Cardiac fibroblast (primary cell): ENCODE measurements around the gene RABEPK.
A peak's percentile ranks its signal among the peaks of the same experiment; 100 is the strongest.
"Not testable (repeated sequence)": the region's sequence is repeated elsewhere in the genome, so short reads cannot be mapped to it uniquely, and the experiment has no call there.

Experiments used
- DNase-seq, 2 donors: peaks; one replicate each; pipeline versions ENCODE4 v3.0.0 to v3.0.0-alpha.2; 2010; ENCODE audit warnings: low read depth in 2 of 2
- H3K4me3 ChIP-seq, 2 donors: replicated peaks in 1 of 2; 1 replicate in 1 of 2; 2 replicates in 1 of 2; pipeline ENCODE4 v1.5.1; 2011; ENCODE audit warnings: low read depth in 2 of 2, low read length in 2 of 2, mild to moderate bottlenecking in 2 of 2, moderate library complexity in 1 of 2
- CTCF ChIP-seq: IDR thresholded peaks from one replicate; pipeline ENCODE4 v1.5.1; 2011; ENCODE audit warnings: low read depth, mild to moderate bottlenecking, low read length, inconsistent platforms

RABEPK gene

DNA sequence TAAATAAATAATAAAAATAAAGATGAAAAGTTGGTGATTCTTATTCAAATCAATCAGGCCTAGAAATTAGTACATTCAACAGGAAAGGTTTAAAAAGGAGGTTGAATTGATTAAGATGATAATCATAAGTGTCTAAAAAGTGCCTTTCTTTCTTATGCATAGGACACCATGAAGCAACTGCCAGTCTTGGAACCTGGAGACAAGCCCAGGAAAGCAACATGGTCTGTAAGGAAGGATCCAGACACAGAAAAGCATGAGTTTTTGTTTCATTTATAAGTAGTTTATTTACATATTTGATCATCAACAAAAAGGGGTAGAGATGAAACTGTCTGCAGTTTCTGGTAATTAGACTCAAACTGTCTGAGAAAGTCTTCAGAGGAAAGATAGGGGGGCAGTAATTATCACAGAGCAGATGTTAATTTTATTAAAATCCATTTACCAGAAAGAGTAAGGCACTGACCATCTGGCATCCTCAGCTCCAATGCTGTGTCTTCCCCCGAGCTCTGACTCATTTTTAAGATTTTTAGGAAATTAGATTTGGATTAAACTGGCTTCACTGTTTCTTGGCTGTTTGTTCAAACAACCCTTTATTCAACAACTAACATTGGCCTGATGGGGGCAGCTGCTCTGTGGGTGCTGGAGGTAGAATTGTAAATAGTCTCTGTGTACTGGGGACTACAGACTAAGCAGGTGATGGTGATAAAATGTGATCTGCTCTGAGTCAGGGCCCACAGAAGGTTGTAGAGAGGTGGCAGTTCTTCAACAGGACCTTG lies 2.7 kb downstream of the RABEPK start:
- TF ChIP-seq CTCF, result no peak
- DNase-seq, result no peak
- no peak overlapping the region for H3K4me3 ChIP-seq

DNA sequence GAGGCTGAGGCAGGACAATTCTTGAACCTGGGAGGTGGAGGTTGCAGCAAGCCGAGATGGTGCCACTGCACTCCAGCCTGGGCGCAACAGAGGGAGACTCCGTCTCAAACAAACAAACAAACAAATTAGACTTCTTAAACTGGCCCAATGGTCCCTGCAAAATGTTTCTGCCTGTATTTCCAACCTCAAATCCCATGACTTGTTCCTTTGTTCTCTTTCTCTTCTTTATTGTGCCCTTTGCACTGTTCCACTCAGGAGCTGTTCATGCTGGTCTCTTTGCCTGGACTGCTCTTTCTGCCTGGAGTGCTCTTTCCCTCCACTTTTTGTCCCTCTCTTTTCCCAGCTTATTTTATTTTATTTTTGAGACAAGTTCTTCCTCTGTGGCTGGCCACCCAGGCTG lies 4.1 kb downstream of the RABEPK start:
- DNase-seq, result no peak
- no peak overlapping the region for H3K4me3 ChIP-seq

DNA sequence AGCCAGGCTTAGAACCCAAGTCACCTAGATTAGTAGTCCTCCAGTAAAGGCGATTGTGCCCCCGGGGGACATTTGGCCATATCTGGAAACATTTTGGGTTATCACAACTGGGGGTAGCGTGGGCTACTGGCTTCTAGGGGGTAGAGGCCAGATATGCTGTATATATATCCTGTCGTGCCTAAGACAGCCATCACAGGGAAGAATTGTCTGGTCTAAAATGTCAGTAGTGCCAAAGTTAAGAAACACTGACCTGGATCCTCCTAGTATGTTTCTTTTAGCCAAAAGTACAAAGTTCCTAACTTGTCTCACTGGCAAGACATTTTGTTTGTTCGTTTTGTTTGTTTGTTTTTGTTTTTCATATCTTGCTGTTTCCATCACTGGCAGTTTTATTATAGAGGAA lies 13.8 kb downstream of the RABEPK start:
- DNase-seq, result no peak
- no peak overlapping the region for H3K4me3 ChIP-seq
- no peak for TF ChIP-seq CTCF

More for the DNA sequence above, 4.1 kb downstream of the RABEPK start:
- no peak for TF ChIP-seq CTCF

DNA sequence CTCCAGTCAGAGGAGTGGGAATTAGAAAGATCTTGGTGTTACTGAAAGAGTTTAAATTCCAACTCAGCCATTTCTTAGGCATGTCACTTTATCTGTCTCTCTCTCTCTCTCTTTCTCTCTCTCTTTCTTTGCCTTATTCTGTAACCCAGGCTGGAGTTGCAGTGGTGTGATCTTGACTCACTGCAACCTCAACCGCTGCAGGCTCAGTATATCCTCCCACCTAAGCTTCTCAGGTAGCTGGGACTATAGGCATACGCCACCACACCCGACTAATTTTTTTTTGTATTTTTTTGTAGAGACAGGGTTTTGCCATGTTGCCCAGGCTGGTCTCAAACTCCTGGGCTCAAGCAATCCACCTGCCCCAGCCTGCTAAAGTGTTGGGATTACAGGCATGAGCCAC lies 18.3 kb downstream of the RABEPK start:
- H3K4me3 ChIP-seq, result no peak overlapping the region
- TF ChIP-seq CTCF, result no peak
- DNase-seq, result no peak

- DNase-seq, H3K4me3 ChIP-seq: not testable (repeated sequence)
These were observed 24.5 kb downstream of the RABEPK start for GRCh38 chr9:125224858-125225257.

- TF ChIP-seq CTCF, result no peak
- no peak for DNase-seq
- H3K4me3 ChIP-seq, result no peak overlapping the region
These were observed 27.4 kb downstream of the RABEPK start for GRCh38 chr9:125227761-125228160.

DNA sequence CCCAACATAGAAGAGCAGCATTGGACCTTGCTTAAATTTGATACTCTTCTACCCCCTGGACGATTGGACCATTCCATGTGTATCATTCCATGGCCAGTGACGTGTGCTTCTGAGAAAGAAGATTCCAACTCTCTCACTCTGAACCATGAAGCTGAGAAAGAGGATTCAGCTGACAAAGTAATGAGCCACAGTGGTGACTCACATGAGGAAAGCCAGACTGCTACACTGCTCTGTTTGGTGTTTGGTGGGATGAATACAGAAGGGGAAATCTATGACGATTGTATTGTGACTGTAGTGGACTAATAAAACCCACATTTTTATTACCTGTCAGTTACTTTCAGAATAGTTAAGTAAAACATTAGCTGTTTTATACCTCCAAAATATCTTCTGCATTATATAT lies 33.3 kb downstream of the RABEPK start:
- no peak for TF ChIP-seq CTCF
- H3K4me3 ChIP-seq, result no peak overlapping the region
- peak; percentile 91 to 98 for DNase-seq

- DNase-seq, H3K4me3 ChIP-seq: not testable (repeated sequence)
These were observed 33.8 kb downstream of the RABEPK start for GRCh38 chr9:125234099-125234498.
